Vagina (tissue), 2 donors: ENCODE measurements around the gene ZNF14. TPM values are rescaled to one million over a fixed set of nuclear protein-coding genes. Genes with fewer than 3 reads are reported as not detected.
"Not testable (repeated sequence)": the region's sequence is repeated elsewhere in the genome, so short reads cannot be mapped to it uniquely, and the experiment has no call there.

Source experiments
- DNase-seq, 2 donors: peaks; one replicate each; pipeline ENCODE4 v3.0.0-alpha.2; 2017; ENCODE audit errors: extremely low spot score in 2 of 2
- H3K27ac ChIP-seq: fragments of 200-600 bp; sonication (generic); one replicate; pipeline ENCODE4 v1.5.1; 2019
- H3K27me3 ChIP-seq: fragments of 200-600 bp; sonication (generic); one replicate; pipeline ENCODE4 v1.5.1; 2019
- H3K36me3 ChIP-seq, 2 donors: fragments of 200-600 bp; sonication (generic); one replicate each; pipeline ENCODE4 v1.5.1; 2017 to 2019
- H3K4me1 ChIP-seq: fragments of 200-600 bp; sonication (generic); one replicate; pipeline ENCODE4 v1.5.1; 2019
- H3K4me3 ChIP-seq, 2 donors: fragments of 200-600 bp; sonication (generic); 1 replicate in 1 of 2; 2 replicates in 1 of 2; pipeline ENCODE4 v1.5.1; 2016 to 2019
- H3K9me3 ChIP-seq: fragments of 200-600 bp; sonication (generic); one replicate; pipeline ENCODE4 v1.5.1; 2019
- CTCF ChIP-seq, 3 experiments: fragments of 450-650 bp in 2 of 3; fragments of 200-600 bp in 1 of 3; sonication (generic) in 1 of 3; IDR thresholded peaks; one replicate each; pipeline ENCODE4 v1.5.1; 2017 to 2019; ENCODE audit warnings: antibody characterized with exemption in 3 of 3, mild to moderate bottlenecking in 2 of 3, moderate library complexity in 2 of 3
- POLR2A ChIP-seq, 2 donors: fragments of 450-650 bp; IDR thresholded peaks; one replicate each; pipeline ENCODE4 v1.6.1; 2017; ENCODE audit warnings: antibody characterized with exemption in 2 of 2, mild to moderate bottlenecking in 2 of 2, moderate library complexity in 2 of 2
- POLR2AphosphoS5 ChIP-seq, 2 donors: sonication (generic); formaldehyde crosslinking; IDR thresholded peaks; one replicate each; pipeline ENCODE4 v1.9.0; 2017; ENCODE audit warnings: antibody characterized with exemption in 2 of 2, mild to moderate bottlenecking in 2 of 2, low read depth in 1 of 2; ENCODE audit not compliant: insufficient read depth in 1 of 2
- intact Hi-C: fragments of 100-400 bp; cut with DNase I; formaldehyde crosslinking; loops from one replicate; pipeline ENCODE4 v1.15.1; 2023
- total RNA-seq: library from RNA; depleted of rRNA; stranded (reverse); fragments of >200 nt; gene quantifications from one replicate; pipeline ENCODE4 v1.2.3, GENCODE V29; 2016

ZNF14 gene
- total RNA-seq, 1 donor from 2014 or later: 5.4 TPM

DNA sequence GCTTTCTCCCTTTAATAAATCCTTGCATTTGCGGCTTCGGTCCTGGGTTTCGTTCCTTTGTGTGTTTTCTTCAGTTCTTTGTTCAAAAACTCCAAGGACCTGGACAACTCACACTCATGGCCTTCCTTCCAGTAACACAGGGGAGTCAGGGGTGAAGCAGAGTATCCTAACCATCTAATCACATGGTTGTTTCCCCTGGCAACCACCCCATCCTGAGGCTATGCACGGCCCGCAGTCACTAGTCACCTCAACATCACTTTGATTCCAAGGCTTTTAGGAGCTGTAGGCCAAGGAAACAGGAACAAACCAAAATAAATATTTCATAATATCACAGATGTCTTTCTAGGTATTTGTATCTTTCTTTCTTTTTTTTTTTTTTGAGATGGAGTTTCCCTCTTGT lies 35.3 kb downstream of the ZNF14 start:
- peaks cover 4% of the 10 kb centered on the region for H3K9me3 ChIP-seq
- DNase-seq: no peak
- intact Hi-C loops: no loop called here

GRCh38 chr19:19696386-19696785 lies 36.5 kb downstream of the ZNF14 start:
- intact Hi-C loops: no loop called here
- Histone ChIP-seq H3K9me3 (peaks cover 4% of the 10 kb centered on the region), H3K27ac (no peak overlapping the region), H3K27me3 (no peaks in the 10 kb centered on the region), H3K4me1 (no peaks in the 10 kb centered on the region), H3K4me3 (no peak overlapping the region), H3K36me3 (no peaks in the 10 kb centered on the region)
- TF ChIP-seq POLR2A (IDR thresholded peaks at IDR 0.05) (no peak), CTCF (IDR thresholded peaks at IDR 0.05) (no peak), POLR2AphosphoS5 (IDR thresholded peaks at IDR 0.05; ENCODE audit: insufficient read depth in 1 of 2, low read depth in 1 of 2) (no peak)
- no peak for DNase-seq

More for the DNA sequence above, 35.3 kb downstream of the ZNF14 start:
- Histone ChIP-seq H3K27ac (no peak overlapping the region), H3K4me3 (no peak overlapping the region), H3K36me3 (no peaks in the 10 kb centered on the region), H3K4me1 (no peaks in the 10 kb centered on the region), H3K27me3 (no peaks in the 10 kb centered on the region)
- TF ChIP-seq CTCF (IDR thresholded peaks at IDR 0.05): no peak
- no peak for TF ChIP-seq POLR2AphosphoS5 (IDR thresholded peaks at IDR 0.05; ENCODE audit: insufficient read depth in 1 of 2, low read depth in 1 of 2)
- TF ChIP-seq POLR2A (IDR thresholded peaks at IDR 0.05): no peak

GRCh38 chr19:19691683-19692082 lies 41.2 kb downstream of the ZNF14 start:
- no peaks in the 10 kb centered on the region for H3K4me1 ChIP-seq
- H3K4me3 ChIP-seq: no peak overlapping the region
- no peaks in the 10 kb centered on the region for H3K9me3 ChIP-seq
- H3K27ac ChIP-seq: no peak overlapping the region
- intact Hi-C loops: no loop called here
- DNase-seq: no peak
- TF ChIP-seq POLR2A (IDR thresholded peaks at IDR 0.05) (no peak), POLR2AphosphoS5 (IDR thresholded peaks at IDR 0.05; ENCODE audit: insufficient read depth in 1 of 2, low read depth in 1 of 2) (no peak), CTCF (IDR thresholded peaks at IDR 0.05) (no peak)
- no peaks in the 10 kb centered on the region for H3K27me3 ChIP-seq
- no peaks in the 10 kb centered on the region for H3K36me3 ChIP-seq

- H3K4me3 ChIP-seq, intact Hi-C loops, H3K27me3 ChIP-seq, DNase-seq, H3K4me1 ChIP-seq, H3K9me3 ChIP-seq, H3K27ac ChIP-seq, H3K36me3 ChIP-seq: not testable (repeated sequence)
These were observed 43.9 kb downstream of the ZNF14 start for GRCh38 chr19:19689023-19689422.

GRCh38 chr19:19687090-19687489 lies 45.8 kb downstream of the ZNF14 start:
- Histone ChIP-seq H3K27ac (no peak overlapping the region), H3K4me1 (no peaks in the 10 kb centered on the region), H3K9me3 (peaks cover 4% of the 10 kb centered on the region), H3K27me3 (no peaks in the 10 kb centered on the region), H3K36me3 (no peaks in the 10 kb centered on the region), H3K4me3 (no peak overlapping the region)
- DNase-seq: no peak
- intact Hi-C loops: no loop called here
- no peak for TF ChIP-seq POLR2A (IDR thresholded peaks at IDR 0.05)
- TF ChIP-seq CTCF (IDR thresholded peaks at IDR 0.05): no peak
- no peak for TF ChIP-seq POLR2AphosphoS5 (IDR thresholded peaks at IDR 0.05; ENCODE audit: insufficient read depth in 1 of 2, low read depth in 1 of 2)

DNA sequence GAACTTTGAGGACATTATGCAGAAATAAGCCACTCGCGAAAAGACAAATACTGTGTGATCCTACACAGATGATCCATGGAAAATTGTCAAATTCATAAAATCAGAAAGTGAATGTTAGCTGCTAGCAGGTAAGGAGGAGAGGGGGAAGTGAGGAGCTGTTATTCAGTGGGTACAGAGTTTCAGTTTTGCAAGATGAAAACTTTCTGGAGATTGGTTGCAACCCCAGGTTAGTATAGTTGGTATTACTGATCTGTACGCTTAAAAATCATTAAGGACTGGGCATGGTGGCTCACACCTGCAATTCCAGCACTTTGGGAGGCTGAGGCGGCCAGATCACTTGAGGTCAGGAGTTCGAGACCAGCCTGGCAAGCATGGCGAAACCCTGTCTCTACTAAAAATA lies 46.3 kb downstream of the ZNF14 start:
- Histone ChIP-seq H3K36me3 (no peaks in the 10 kb centered on the region), H3K4me1 (no peaks in the 10 kb centered on the region), H3K9me3 (peaks cover 4% of the 10 kb centered on the region), H3K4me3 (no peak overlapping the region), H3K27me3 (no peaks in the 10 kb centered on the region), H3K27ac (no peak overlapping the region)
- DNase-seq: no peak
- intact Hi-C loops: no loop called here
- TF ChIP-seq POLR2AphosphoS5 (IDR thresholded peaks at IDR 0.05; ENCODE audit: insufficient read depth in 1 of 2, low read depth in 1 of 2) (no peak), CTCF (IDR thresholded peaks at IDR 0.05) (no peak), POLR2A (IDR thresholded peaks at IDR 0.05) (no peak)

GRCh38 chr19:19686119-19686518 lies 46.8 kb downstream of the ZNF14 start:
- H3K27ac ChIP-seq, H3K27me3 ChIP-seq, H3K4me1 ChIP-seq, H3K9me3 ChIP-seq, DNase-seq, H3K4me3 ChIP-seq, H3K36me3 ChIP-seq, intact Hi-C loops: not testable (repeated sequence)
